GM20000 (cell line): Measurements from ENCODE around the gene KSR1.

ENCODE experiments used
- DNase-seq: peaks from one replicate; pipeline ENCODE4 v3.0.0; 2012; ENCODE audit warnings: low spot score
- TF ChIP-seq, protein P1 (sequence below): IDR thresholded peaks from 2 replicates; pipeline ENCODE4 v1.5.1; 2012; ENCODE audit warnings: mild to moderate bottlenecking, control low read depth; ENCODE audit errors: extremely low read depth, missing control alignments

KSR1 gene

DNA sequence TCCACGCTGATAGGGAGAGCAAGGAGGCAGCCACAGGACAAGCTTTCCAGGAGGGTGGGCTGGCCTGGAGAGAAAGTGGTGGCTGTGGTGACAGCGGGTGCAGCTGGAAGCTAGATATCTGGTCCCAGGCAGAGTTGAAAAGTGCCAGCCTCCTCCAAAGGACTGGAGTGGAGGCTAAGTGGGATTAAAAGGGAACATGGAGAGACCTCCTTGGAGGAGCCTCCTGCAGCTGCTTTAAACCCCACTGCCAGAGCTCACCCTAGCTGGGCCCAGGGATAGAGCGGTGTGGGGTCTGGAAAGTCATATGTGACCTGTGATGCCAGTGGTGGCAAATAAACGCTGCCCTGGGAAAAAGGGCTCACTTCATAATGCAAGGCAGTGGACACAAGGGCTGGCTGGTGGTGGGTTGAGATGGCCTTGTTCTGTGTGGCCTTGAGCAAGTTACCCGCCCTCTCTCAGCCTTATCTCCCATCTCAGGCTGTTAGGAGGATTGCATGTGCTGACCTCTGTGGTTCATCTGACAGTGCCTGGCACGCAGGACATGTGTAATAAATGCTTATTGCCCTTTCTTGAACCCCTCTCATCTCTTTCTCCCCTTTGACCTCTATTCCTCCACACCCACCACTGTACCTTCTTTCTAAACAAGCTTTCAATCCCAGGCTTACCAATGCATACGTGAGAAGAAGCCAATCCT is 113.8 kb downstream of the KSR1 start:
- no peak for DNase-seq
- TF ChIP-seq, protein P1, sequence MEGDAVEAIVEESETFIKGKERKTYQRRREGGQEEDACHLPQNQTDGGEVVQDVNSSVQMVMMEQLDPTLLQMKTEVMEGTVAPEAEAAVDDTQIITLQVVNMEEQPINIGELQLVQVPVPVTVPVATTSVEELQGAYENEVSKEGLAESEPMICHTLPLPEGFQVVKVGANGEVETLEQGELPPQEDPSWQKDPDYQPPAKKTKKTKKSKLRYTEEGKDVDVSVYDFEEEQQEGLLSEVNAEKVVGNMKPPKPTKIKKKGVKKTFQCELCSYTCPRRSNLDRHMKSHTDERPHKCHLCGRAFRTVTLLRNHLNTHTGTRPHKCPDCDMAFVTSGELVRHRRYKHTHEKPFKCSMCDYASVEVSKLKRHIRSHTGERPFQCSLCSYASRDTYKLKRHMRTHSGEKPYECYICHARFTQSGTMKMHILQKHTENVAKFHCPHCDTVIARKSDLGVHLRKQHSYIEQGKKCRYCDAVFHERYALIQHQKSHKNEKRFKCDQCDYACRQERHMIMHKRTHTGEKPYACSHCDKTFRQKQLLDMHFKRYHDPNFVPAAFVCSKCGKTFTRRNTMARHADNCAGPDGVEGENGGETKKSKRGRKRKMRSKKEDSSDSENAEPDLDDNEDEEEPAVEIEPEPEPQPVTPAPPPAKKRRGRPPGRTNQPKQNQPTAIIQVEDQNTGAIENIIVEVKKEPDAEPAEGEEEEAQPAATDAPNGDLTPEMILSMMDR: no peak

DNA sequence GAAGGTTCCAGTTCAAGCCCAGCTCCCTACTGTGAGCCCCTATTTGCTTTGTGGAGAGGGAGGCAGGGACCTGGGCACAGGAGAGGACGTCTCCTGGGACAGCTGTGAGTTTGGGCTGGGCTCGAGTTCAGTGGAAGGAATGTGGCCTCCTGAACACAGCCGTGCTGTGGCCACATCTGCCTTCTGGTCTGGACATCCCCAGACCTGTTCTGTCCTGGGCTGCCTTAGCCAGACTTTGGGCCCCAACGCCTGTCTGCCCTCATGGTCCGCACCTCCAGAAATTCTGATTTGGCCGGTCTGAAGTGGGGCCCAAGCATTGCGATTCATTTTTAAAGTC is 114.3 kb downstream of the KSR1 start:
- TF ChIP-seq, protein P1: no peak

DNA sequence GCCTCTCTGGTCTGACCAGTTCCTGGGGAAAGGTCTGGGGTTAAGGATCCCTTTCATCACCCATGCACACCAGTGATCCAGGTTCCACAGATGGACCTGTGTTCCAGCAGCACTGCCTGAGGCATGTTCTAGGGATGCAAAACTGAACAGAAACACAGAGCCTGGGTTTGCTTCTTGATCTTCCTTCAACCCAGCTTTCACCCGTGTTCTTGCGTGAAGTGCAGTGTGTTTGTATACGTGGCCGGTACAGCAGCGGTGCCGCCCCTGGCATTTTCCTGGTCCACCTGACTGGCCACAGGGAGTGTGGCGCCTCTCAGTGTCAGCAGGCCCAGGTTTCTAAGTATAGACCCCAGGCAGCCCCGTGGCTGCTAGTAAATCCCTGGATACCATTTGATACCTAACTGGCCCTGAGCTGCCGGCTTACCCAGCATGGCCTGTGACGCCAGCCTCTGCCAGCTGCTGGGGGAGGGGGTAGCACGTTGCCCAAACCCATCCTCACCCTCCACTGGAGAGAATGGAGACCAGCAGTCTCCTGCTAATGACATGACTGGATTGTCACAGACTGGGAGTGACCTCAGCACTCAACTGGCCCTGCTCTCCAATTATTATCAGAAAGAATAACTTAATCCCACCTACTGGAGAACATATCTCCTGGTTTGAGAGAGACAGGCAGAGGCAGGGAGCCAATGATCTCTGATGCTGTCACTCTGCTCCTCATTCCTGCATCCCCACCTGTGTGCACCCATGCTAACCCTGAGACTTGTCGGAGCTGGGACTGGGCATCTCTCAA is 115.5 kb downstream of the KSR1 start:
- TF ChIP-seq, protein P1: no peak
- DNase-seq: no peak

More for the DNA sequence above, 114.3 kb downstream of the KSR1 start:
- DNase-seq: no peak

GRCh38 chr17:27572665-27573064 is 116.4 kb downstream of the KSR1 start:
- DNase-seq: no peak
- TF ChIP-seq, protein P1: no peak

GRCh38 chr17:27573548-27573947 is 117.3 kb downstream of the KSR1 start:
- DNase-seq: no peak
- TF ChIP-seq, protein P1: no peak

DNA sequence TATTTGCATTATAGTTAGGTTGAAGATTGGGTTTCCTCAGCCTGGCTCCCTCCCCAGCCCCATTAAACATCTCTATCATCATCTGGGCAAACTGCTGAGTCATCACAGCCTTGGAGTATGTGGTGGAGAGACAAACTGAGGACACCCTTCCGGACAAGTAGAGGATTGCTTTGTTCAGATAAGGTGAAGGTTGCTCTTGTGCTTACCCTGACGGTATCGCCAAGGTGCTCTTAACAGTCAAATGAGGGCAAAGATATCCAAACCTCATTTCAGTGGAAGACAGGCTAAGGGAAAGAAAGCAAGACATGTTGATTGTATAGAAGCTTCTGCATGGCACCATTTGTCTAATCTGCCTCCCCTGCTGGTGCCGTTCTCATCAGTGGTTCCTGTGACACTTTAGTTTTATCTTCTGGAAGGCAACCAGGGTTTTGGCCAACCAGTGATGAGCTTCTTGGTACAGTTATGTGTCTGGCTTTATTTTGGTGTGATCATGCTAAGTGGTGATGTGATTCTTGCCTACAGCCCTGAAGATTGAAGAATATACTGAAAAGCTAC is 117.8 kb downstream of the KSR1 start:
- TF ChIP-seq, protein P1: no peak
- no peak for DNase-seq
